ENCODE data around the gene KIF25. TPM values are rescaled to one million over a fixed set of nuclear protein-coding genes. Genes with fewer than 3 reads are reported as not detected.

KIF25 gene
- total and polyA plus RNA-seq, 2 donors: 0.80 to 1.5 TPM

DNA sequence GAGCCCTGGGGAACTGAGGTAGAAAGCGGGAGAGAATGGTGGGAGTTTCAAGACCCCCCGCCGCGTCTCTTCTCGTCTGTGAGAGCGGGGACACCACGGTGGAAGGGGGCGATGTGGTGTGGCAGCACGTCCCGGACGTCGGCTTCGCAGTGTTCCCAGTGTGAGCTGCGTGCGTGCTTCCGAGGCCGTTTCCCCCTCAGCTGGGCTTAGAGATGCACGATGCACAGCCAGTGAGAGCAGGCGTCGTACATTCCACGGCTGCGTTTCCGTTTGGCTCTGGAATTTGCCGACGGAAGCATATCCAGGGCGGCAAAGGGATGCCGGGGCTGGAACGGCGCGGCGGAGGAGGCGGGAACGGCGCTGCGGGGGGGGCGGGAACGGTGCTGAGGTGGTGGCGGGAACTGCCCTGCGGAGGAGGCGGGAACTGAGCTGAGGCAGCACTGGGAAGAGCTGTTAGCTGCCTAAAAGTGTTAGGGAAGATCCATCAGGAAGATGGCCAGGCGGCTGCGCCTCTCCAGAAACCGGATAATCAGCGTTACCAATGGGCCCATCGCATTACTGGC, 37.7 kb downstream of the KIF25 start:
- Histone ChIP-seq H3K36me3 (ENCODE audit: control insufficient read depth in 2 of 2, insufficient read depth in 2 of 2, low read length in 1 of 2) (no peaks in the 10 kb centered on the region), H3K27ac (ENCODE audit: low read depth in 1 of 2, low read length in 1 of 2) (peak overlapping the region in 1 of 2 donors; percentile 77), H3K27me3 (ENCODE audit: control insufficient read depth in 2 of 2, insufficient read depth in 1 of 2, low read length in 1 of 2) (peaks cover 6 to 13% of the 10 kb centered on the region in 2 donors), H3K9me3 (ENCODE audit: control insufficient read depth in 2 of 2, insufficient read depth in 1 of 2, low read length in 1 of 2) (peaks cover 3 to 37% of the 10 kb centered on the region in 2 donors), H3K4me1 (ENCODE audit: control insufficient read depth in 2 of 2, insufficient read depth in 2 of 2, low read length in 2 of 2) (peaks cover 3 to 4% of the 10 kb centered on the region in 2 donors), H3K4me3 (ENCODE audit: low read length in 2 of 2) (peak overlapping the region in 1 of 2 donors; percentile 29)
- 28% methylated on average over 45 of the region's 45 CpGs for WGBS
- DNase-seq (ENCODE audit: low read depth in 6 of 9, low spot score in 9 of 9): no peak

DNA sequence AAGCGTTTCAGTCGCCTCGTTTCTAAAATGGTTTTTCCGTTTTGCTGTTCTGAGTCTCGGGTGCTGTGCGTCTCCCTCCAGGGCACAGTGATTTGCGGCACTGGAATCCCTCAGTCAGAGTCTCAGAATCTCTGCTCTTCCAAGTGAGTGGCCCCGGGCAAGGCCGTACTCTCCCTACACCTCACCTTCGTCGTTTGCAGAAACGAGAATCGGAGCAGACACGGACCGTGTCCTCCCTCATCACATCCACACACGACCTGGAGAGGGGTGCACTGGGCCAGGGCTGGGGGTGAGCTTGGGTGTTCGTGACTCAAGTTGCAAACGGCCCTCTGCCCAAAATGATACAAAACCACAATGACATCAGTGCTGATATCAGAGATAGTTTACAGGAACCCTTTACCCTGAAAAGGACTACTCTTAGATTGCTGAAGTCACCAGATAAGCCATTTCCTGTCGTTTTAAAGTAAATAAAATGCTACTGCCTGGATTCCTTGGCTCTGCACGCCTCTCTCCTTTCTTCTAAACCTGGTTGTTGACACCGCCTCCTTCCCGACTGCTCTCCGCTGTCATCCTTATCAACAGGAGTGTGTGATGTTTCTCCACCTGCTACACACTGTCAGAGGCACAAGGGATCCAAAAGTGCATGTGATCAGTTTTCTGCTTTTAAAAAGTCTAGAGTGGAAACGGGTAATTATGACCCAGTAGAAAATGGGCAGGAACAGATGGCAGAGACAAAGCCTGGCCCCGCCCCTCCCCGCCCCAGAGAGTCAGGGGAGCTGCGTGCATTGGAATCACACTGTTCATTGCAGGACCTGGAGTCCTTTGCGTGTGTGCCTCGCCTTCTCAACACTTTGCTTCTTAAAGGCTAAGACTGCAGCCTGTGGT, 38.4 kb downstream of the KIF25 start:
- Histone ChIP-seq H3K27me3 (ENCODE audit: control insufficient read depth in 2 of 2, insufficient read depth in 1 of 2, low read length in 1 of 2) (peaks cover 6 to 13% of the 10 kb centered on the region in 2 donors), H3K4me3 (ENCODE audit: low read length in 2 of 2) (peak overlapping the region in 1 of 2 donors; percentile 29), H3K4me1 (ENCODE audit: control insufficient read depth in 2 of 2, insufficient read depth in 2 of 2, low read length in 2 of 2) (peaks cover 3 to 4% of the 10 kb centered on the region in 2 donors), H3K27ac (ENCODE audit: low read depth in 1 of 2, low read length in 1 of 2) (peak overlapping the region; percentile 26 to 77), H3K9me3 (ENCODE audit: control insufficient read depth in 2 of 2, insufficient read depth in 1 of 2, low read length in 1 of 2) (peaks cover 3 to 44% of the 10 kb centered on the region in 2 donors), H3K36me3 (ENCODE audit: control insufficient read depth in 2 of 2, insufficient read depth in 2 of 2, low read length in 1 of 2) (no peaks in the 10 kb centered on the region)
- WGBS: 11% methylated on average over 29 of the region's 29 CpGs
- no peak for DNase-seq (ENCODE audit: low read depth in 6 of 9, low spot score in 9 of 9)

DNA sequence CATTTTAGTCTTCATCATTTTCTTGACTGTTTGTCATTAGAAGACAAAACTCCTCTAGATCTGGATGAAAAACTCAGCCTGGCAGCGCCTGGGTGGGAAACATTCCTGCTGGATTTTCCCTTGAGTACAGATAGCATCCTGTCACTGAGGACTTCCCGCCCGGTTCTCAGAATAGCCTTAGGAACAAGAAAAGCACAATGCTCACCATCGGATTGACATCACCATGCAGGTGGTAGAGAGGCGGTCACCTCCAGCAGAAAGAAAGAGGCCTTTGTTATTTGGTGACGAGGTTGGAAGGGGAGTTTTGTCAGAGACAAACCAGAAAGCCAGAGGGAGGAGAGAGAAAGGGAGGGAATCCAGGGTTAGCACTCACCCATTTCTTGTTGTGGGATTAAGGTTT, 39.8 kb downstream of the KIF25 start:
- peaks cover 6 to 13% of the 10 kb centered on the region in 2 donors for H3K27me3 ChIP-seq (ENCODE audit: control insufficient read depth in 2 of 2, insufficient read depth in 1 of 2, low read length in 1 of 2)
- no peak overlapping the region for H3K27ac ChIP-seq (ENCODE audit: low read depth in 1 of 2, low read length in 1 of 2)
- H3K4me1 ChIP-seq (ENCODE audit: control insufficient read depth in 2 of 2, insufficient read depth in 2 of 2, low read length in 2 of 2): peaks cover 3 to 4% of the 10 kb centered on the region in 2 donors
- peaks cover 3 to 55% of the 10 kb centered on the region in 2 donors for H3K9me3 ChIP-seq (ENCODE audit: control insufficient read depth in 2 of 2, insufficient read depth in 1 of 2, low read length in 1 of 2)
- WGBS: 94% methylated on average over 6 of the region's 6 CpGs
- H3K36me3 ChIP-seq (ENCODE audit: control insufficient read depth in 2 of 2, insufficient read depth in 2 of 2, low read length in 1 of 2): no peaks in the 10 kb centered on the region
- DNase-seq (ENCODE audit: low read depth in 6 of 9, low spot score in 9 of 9): no peak
- H3K4me3 ChIP-seq (ENCODE audit: low read length in 2 of 2): no peak overlapping the region

DNA sequence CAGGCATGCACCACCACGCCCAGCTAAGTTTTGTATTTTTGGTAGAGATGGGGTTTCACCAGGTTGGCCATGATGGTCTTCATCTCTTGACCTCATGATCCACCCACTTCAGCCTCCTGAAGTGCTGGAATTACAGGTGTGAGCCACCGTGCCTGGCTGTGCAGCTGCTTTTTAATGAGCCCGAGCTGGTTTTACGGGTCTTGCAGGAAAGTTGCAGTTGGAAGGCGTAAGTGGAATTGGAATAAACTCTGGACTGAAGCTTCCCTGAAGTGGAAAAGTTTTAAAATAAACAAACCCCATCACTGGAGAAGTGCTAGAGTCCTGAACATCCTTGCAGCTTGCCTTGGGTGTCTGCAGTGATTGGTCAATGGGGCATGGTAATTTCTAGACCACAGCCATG, 40.4 kb downstream of the KIF25 start:
- DNase-seq (ENCODE audit: low read depth in 6 of 9, low spot score in 9 of 9): no peak
- H3K9me3 ChIP-seq (ENCODE audit: control insufficient read depth in 2 of 2, insufficient read depth in 1 of 2, low read length in 1 of 2): peaks cover 3 to 61% of the 10 kb centered on the region in 2 donors

DNA sequence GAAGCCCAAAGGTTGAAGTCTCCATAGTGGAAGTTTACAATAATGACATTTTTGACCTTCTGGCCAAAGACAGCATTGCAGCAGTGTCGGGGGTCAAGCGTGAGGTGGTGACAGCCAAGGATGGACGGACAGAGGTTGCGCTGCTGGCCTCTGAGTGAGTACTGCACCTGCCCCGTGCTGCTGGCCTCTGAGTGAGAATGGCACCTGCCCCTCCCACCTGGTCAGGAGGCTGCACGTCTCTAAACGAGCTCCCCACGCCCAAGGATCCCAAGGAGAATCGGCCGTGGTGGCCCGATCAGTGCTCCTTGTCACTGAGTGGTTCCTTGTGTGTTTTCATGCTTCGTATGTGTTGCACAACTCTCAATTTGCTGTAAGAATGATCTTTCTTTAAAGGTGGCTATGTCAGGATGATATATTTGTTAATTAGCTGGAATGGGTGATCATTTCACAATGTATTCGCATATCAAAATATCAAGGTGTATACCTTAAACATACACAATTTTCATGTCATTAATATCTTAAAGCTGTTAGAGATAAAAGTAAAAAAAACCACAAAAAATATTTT, 41.2 kb downstream of the KIF25 start:
- Histone ChIP-seq H3K9me3 (ENCODE audit: control insufficient read depth in 2 of 2, insufficient read depth in 1 of 2, low read length in 1 of 2) (peaks cover 3 to 69% of the 10 kb centered on the region in 2 donors), H3K27me3 (ENCODE audit: control insufficient read depth in 2 of 2, insufficient read depth in 1 of 2, low read length in 1 of 2) (peaks cover 6 to 13% of the 10 kb centered on the region in 2 donors), H3K27ac (ENCODE audit: low read depth in 1 of 2, low read length in 1 of 2) (no peak overlapping the region), H3K4me3 (ENCODE audit: low read length in 2 of 2) (no peak overlapping the region), H3K4me1 (ENCODE audit: control insufficient read depth in 2 of 2, insufficient read depth in 2 of 2, low read length in 2 of 2) (peaks cover 3 to 4% of the 10 kb centered on the region in 2 donors), H3K36me3 (ENCODE audit: control insufficient read depth in 2 of 2, insufficient read depth in 2 of 2, low read length in 1 of 2) (no peaks in the 10 kb centered on the region)
- WGBS: 97% methylated on average over 13 of the region's 13 CpGs
- no peak for DNase-seq (ENCODE audit: low read depth in 6 of 9, low spot score in 9 of 9)

More for the DNA sequence above, 40.4 kb downstream of the KIF25 start:
- Histone ChIP-seq H3K27ac (ENCODE audit: low read depth in 1 of 2, low read length in 1 of 2) (no peak overlapping the region), H3K36me3 (ENCODE audit: control insufficient read depth in 2 of 2, insufficient read depth in 2 of 2, low read length in 1 of 2) (no peaks in the 10 kb centered on the region), H3K4me1 (ENCODE audit: control insufficient read depth in 2 of 2, insufficient read depth in 2 of 2, low read length in 2 of 2) (peaks cover 3 to 4% of the 10 kb centered on the region in 2 donors), H3K27me3 (ENCODE audit: control insufficient read depth in 2 of 2, insufficient read depth in 1 of 2, low read length in 1 of 2) (peaks cover 6 to 13% of the 10 kb centered on the region in 2 donors), H3K4me3 (ENCODE audit: low read length in 2 of 2) (no peak overlapping the region)
- WGBS: 93% methylated on average over 5 of the region's 5 CpGs

DNA sequence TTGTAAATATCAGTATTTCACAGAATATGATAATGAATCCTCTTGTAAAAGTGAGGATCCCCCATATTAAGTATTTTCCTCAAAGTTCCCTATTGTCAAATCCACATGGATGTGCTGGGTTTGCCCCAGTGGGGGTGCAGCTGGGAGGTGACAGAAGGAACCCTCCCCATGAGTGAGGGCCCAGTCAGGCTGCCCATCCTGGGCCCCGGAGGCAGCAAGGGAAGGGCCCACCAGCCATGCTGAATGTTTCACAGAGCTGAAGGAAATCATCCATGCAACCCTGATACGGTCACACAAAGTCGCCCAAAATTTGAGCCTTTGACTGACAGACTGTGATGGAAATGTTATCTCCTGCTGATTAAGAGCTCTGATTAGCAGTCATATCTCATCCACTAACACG, 41.8 kb downstream of the KIF25 start:
- WGBS: 67% methylated on average over 4 of the region's 4 CpGs

DNA sequence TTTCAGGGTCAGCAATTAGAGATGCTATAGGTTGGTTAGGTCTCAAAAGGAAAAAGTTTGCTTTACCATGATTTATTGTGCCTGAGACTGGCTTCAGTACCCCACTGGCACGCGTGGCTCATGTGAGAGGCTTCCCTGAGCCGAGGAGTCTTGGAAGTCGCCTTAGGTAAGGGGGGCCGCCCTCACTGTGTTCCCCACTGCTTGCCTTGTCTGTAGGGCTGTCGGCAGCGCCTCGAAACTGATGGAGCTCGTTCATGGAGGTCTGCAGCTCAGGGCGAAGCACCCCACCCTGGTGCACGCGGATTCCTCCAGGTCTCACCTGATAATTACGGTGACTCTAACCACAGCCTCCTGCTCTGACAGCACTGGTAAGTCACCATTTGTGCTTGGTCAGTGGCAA, 42.4 kb downstream of the KIF25 start:
- H3K9me3 ChIP-seq (ENCODE audit: control insufficient read depth in 2 of 2, insufficient read depth in 1 of 2, low read length in 1 of 2): peaks cover 2 to 73% of the 10 kb centered on the region in 2 donors
- peaks cover 3 to 4% of the 10 kb centered on the region in 2 donors for H3K4me1 ChIP-seq (ENCODE audit: control insufficient read depth in 2 of 2, insufficient read depth in 2 of 2, low read length in 2 of 2)
- no peak overlapping the region for H3K4me3 ChIP-seq (ENCODE audit: low read length in 2 of 2)
- no peak overlapping the region for H3K27ac ChIP-seq (ENCODE audit: low read depth in 1 of 2, low read length in 1 of 2)
- H3K27me3 ChIP-seq (ENCODE audit: control insufficient read depth in 2 of 2, insufficient read depth in 1 of 2, low read length in 1 of 2): peaks cover 6 to 10% of the 10 kb centered on the region in 2 donors
- WGBS: 89% methylated on average over 13 of the region's 13 CpGs
- no peak for DNase-seq (ENCODE audit: low read depth in 6 of 9, low spot score in 9 of 9)
- no peaks in the 10 kb centered on the region for H3K36me3 ChIP-seq (ENCODE audit: control insufficient read depth in 2 of 2, insufficient read depth in 2 of 2, low read length in 1 of 2)

More for the DNA sequence above, 41.8 kb downstream of the KIF25 start:
- Histone ChIP-seq H3K36me3 (ENCODE audit: control insufficient read depth in 2 of 2, insufficient read depth in 2 of 2, low read length in 1 of 2) (no peaks in the 10 kb centered on the region), H3K27ac (ENCODE audit: low read depth in 1 of 2, low read length in 1 of 2) (no peak overlapping the region), H3K4me1 (ENCODE audit: control insufficient read depth in 2 of 2, insufficient read depth in 2 of 2, low read length in 2 of 2) (peaks cover 3 to 4% of the 10 kb centered on the region in 2 donors), H3K27me3 (ENCODE audit: control insufficient read depth in 2 of 2, insufficient read depth in 1 of 2, low read length in 1 of 2) (peaks cover 6 to 13% of the 10 kb centered on the region in 2 donors), H3K9me3 (ENCODE audit: control insufficient read depth in 2 of 2, insufficient read depth in 1 of 2, low read length in 1 of 2) (peaks cover 3 to 74% of the 10 kb centered on the region in 2 donors), H3K4me3 (ENCODE audit: low read length in 2 of 2) (no peak overlapping the region)
- DNase-seq (ENCODE audit: low read depth in 6 of 9, low spot score in 9 of 9): no peak

DNA sequence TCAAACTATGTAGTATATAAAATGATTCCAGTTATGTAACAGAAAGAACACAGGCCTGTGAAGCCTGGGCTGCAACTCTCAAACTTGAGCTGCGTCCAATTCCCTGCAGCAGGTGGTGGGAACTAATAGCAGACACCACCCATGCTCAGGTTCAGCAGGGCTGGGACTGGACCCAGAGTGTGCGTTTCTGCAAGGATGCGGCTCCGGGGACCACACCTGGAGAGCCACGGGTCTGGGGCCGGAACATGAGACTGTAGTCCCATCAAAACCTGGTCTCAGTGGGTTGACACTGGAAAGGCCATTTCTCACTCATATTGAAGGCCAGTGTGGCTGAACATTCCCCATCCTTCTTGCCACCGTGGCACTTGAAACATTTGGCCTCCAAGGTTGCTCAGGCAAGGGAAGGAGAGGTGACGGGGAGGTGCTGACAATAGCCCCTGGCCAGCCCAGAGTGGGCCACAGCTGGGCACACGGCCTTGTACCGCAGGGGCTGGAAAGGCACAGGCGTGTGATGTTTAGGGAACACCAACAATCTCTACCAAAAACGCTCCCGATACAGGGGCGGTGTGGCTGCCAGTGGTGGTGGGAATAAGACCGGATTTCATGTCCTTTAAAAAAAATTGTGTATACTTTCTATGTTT, 43.5 kb downstream of the KIF25 start:
- WGBS: 93% methylated on average over 15 of the region's 15 CpGs
- DNase-seq (ENCODE audit: low read depth in 6 of 9, low spot score in 9 of 9): no peak
- Histone ChIP-seq H3K4me1 (ENCODE audit: control insufficient read depth in 2 of 2, insufficient read depth in 2 of 2, low read length in 2 of 2) (no peaks in the 10 kb centered on the region), H3K4me3 (ENCODE audit: low read length in 2 of 2) (no peak overlapping the region), H3K36me3 (ENCODE audit: control insufficient read depth in 2 of 2, insufficient read depth in 2 of 2, low read length in 1 of 2) (no peaks in the 10 kb centered on the region), H3K27me3 (ENCODE audit: control insufficient read depth in 2 of 2, insufficient read depth in 1 of 2, low read length in 1 of 2) (peaks cover 0 to 3% of the 10 kb centered on the region in 2 donors), H3K27ac (ENCODE audit: low read depth in 1 of 2, low read length in 1 of 2) (no peak overlapping the region), H3K9me3 (ENCODE audit: control insufficient read depth in 2 of 2, insufficient read depth in 1 of 2, low read length in 1 of 2) (peaks cover 2 to 63% of the 10 kb centered on the region in 2 donors)
